Breast epithelium (tissue), 3 donors: ENCODE measurements around the gene COL4A2.

Experiments used
- POLR2AphosphoS5 ChIP-seq, 3 donors: sonication (generic); formaldehyde crosslinking; IDR thresholded peaks; one replicate each; pipeline ENCODE4 v1.6.1; 2017; ENCODE audit warnings: antibody characterized with exemption in 3 of 3
- TF ChIP-seq, protein P1 (sequence below), 3 donors: fragments of 450-650 bp; IDR thresholded peaks; one replicate each; pipeline ENCODE4 v1.5.1; 2016 to 2017; ENCODE audit warnings: antibody characterized with exemption in 3 of 3, mild to moderate bottlenecking in 3 of 3, moderate library complexity in 3 of 3

- TF ChIP-seq, protein P1, sequence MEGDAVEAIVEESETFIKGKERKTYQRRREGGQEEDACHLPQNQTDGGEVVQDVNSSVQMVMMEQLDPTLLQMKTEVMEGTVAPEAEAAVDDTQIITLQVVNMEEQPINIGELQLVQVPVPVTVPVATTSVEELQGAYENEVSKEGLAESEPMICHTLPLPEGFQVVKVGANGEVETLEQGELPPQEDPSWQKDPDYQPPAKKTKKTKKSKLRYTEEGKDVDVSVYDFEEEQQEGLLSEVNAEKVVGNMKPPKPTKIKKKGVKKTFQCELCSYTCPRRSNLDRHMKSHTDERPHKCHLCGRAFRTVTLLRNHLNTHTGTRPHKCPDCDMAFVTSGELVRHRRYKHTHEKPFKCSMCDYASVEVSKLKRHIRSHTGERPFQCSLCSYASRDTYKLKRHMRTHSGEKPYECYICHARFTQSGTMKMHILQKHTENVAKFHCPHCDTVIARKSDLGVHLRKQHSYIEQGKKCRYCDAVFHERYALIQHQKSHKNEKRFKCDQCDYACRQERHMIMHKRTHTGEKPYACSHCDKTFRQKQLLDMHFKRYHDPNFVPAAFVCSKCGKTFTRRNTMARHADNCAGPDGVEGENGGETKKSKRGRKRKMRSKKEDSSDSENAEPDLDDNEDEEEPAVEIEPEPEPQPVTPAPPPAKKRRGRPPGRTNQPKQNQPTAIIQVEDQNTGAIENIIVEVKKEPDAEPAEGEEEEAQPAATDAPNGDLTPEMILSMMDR (IDR thresholded peaks at IDR 0.05): no peak
- TF ChIP-seq POLR2AphosphoS5 (IDR thresholded peaks at IDR 0.05): peak in 1 of 3 donors; percentile 47
Observed at GRCh38 chr13:110416131-110417025, 109.3 kb downstream of the COL4A2 start.
